ENCODE results near the gene MAU2. TPM values are rescaled to one million over a fixed set of nuclear protein-coding genes. Genes with fewer than 3 reads are reported as not detected.

The MAU2 gene
- total and polyA plus RNA-seq, 2 of the 13 experiments (the other 11 are each of a cell fraction or from before 2014, with no cell fraction given) = 16.8 to 33.8 TPM

GRCh38 chr19:19320361-19321140, at the start of gene MAU2, which contains the start of gene SUGP1 (continued):
- no peak; a peak in 1 of 4 replicates for TF ChIP-seq REST (IDR thresholded peaks at IDR 0.05; ENCODE audit: borderline replicate concordance in 1 of 2, low read depth in 1 of 2, low read length in 2 of 2)
- TF ChIP-seq ZNF451 (CRISPR knock-in tag; IDR thresholded peaks at IDR 0.05) = no peak
- peak; percentile 37 for TF ChIP-seq EED (CRISPR knock-in tag; IDR thresholded peaks at IDR 0.05)
- TF ChIP-seq HOXA7 (CRISPR knock-in tag; IDR thresholded peaks at IDR 0.05) = no peak
- TF ChIP-seq THAP9 (CRISPR knock-in tag; IDR thresholded peaks at IDR 0.05; ENCODE audit: borderline replicate concordance) = peak; percentile 99
- 0 out of 2 replicates have a peak, but pooled peaks have one; percentile 25 for TF ChIP-seq SMYD3 (CRISPR knock-in tag; IDR thresholded peaks at IDR 0.05)
- TF ChIP-seq, protein P1, sequence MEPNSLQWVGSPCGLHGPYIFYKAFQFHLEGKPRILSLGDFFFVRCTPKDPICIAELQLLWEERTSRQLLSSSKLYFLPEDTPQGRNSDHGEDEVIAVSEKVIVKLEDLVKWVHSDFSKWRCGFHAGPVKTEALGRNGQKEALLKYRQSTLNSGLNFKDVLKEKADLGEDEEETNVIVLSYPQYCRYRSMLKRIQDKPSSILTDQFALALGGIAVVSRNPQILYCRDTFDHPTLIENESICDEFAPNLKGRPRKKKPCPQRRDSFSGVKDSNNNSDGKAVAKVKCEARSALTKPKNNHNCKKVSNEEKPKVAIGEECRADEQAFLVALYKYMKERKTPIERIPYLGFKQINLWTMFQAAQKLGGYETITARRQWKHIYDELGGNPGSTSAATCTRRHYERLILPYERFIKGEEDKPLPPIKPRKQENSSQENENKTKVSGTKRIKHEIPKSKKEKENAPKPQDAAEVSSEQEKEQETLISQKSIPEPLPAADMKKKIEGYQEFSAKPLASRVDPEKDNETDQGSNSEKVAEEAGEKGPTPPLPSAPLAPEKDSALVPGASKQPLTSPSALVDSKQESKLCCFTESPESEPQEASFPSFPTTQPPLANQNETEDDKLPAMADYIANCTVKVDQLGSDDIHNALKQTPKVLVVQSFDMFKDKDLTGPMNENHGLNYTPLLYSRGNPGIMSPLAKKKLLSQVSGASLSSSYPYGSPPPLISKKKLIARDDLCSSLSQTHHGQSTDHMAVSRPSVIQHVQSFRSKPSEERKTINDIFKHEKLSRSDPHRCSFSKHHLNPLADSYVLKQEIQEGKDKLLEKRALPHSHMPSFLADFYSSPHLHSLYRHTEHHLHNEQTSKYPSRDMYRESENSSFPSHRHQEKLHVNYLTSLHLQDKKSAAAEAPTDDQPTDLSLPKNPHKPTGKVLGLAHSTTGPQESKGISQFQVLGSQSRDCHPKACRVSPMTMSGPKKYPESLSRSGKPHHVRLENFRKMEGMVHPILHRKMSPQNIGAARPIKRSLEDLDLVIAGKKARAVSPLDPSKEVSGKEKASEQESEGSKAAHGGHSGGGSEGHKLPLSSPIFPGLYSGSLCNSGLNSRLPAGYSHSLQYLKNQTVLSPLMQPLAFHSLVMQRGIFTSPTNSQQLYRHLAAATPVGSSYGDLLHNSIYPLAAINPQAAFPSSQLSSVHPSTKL (CRISPR knock-in tag; IDR thresholded peaks at IDR 0.05) = peak; percentile 7
- no peak for TF ChIP-seq TBX3 (IDR thresholded peaks at IDR 0.05; ENCODE audit: borderline replicate concordance)
- no peak for TF ChIP-seq ZNF597 (CRISPR knock-in tag; IDR thresholded peaks at IDR 0.05)
- TF ChIP-seq DR1 (CRISPR knock-in tag; IDR thresholded peaks at IDR 0.05) = peak; percentile 79; the same call in 1 of the 2 replicates
- peak; percentile 66 for TF ChIP-seq SUZ12 (IDR thresholded peaks at IDR 0.05; ENCODE audit: low read depth, low read length)
- no peak for TF ChIP-seq RARG (CRISPR knock-in tag; IDR thresholded peaks at IDR 0.05; ENCODE audit: low read depth)
- TF ChIP-seq NONO (IDR thresholded peaks at IDR 0.05) = no peak
- peak; percentile 78; the same call in 1 of the 2 replicates for TF ChIP-seq NONO (CRISPR knock-in tag; conservative IDR thresholded peaks at IDR 0.05)
- TF ChIP-seq REL (CRISPR knock-in tag; conservative IDR thresholded peaks at IDR 0.05) = no peak
- TF ChIP-seq ZNF12 (CRISPR knock-in tag; IDR thresholded peaks at IDR 0.05) = peak; percentile 77
- peak; percentile 91; the same call in 1 of the 2 replicates for TF ChIP-seq ZNF790 (CRISPR knock-in tag; IDR thresholded peaks at IDR 0.05; ENCODE audit: borderline replicate concordance)

Measured in HepG2 (cell line).